Measurements from ENCODE around the gene MBNL2.
"Not testable (repeated sequence)": the region's sequence is repeated elsewhere in the genome, so short reads cannot be mapped to it uniquely, and the experiment has no call there.

MBNL2 gene

GRCh38 chr13:97341135-97341534, 119.0 kb downstream of the MBNL2 start:
- no peak for DNase-seq (ENCODE audit: extremely low read depth in 1 of 2, low read depth in 1 of 2)

- DNase-seq (ENCODE audit: extremely low read depth in 1 of 2, low read depth in 1 of 2) = no peak
Measured at GRCh38 chr13:97342136-97342535, 120.0 kb downstream of the MBNL2 start.

- no peak for DNase-seq (ENCODE audit: extremely low read depth in 1 of 2, low read depth in 1 of 2)
Measured at GRCh38 chr13:97342936-97343335, 120.8 kb downstream of the MBNL2 start.

DNA sequence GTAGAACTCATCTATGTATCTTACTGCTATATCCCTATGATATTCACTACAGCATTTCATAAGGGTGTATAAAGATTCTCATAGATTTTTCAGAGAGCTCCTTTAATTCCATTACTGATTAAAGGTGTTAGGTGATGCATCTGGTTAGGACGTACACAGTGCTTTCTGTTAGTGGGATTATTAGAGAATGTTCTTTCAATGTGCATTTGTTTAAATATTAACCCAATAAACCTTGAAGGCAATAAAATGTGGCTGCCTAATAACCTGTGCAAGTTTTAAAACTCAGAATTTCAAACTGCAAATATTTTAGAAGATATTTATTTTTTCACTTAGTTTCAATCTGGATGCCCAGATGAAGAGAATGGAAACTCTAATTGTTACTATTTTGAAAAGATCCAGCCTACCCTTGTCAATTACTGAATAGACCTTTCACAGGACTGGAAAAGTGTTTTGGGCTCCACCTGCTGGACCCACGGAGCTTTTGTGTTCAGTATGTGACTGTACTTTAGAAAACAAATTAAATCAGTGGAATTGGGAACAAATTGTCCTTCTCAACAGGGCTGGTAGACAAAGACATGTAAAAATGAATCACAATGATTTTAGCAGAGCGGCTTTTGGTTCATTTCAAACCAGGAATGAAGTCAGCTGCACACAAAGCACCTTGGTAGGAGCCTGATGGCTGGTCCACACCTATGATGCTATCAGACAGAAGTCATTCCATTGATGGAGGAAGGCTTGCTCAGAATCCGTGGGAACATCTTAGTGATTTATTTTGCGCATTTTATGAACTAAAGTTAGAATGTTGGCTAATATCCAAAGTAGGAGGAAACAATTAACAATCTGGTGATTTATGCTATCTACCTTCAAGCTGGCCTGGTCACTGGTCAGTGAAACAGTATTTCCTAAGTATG, 122.4 kb downstream of the MBNL2 start:
- DNase-seq (ENCODE audit: extremely low read depth in 1 of 2, low read depth in 1 of 2) = peak in 1 of 2 donors; percentile 14

- no peak for DNase-seq (ENCODE audit: extremely low read depth in 1 of 2, low read depth in 1 of 2)
Measured at GRCh38 chr13:97346097-97346496, 124.0 kb downstream of the MBNL2 start.

DNA sequence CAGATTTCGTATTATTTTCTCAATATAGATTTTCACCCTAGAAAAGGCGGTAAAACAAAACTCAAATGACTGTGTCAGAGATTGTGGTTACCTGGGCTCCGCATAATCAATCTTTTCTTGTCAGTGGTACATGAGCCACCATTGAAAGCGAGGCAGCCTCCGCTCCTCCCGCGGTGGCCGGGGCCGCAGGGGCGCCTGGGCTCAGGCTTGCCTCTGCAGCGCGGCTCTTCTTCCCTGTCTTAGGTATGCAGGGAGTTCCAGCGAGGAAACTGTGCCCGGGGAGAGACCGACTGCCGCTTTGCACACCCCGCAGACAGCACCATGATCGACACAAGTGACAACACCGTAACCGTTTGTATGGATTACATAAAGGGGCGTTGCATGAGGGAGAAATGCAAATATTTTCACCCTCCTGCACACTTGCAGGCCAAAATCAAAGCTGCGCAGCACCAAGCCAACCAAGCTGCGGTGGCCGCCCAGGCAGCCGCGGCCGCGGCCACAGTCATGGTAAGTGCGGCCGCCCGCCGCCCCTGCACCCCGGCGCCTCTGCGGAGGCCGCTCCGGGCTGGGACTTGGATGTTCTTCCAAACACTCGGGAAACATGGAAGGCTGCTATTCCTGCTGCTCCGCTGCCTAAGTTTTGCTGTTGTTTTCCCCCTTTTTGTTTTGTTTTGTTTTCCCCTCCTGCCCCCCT, 124.6 kb downstream of the MBNL2 start:
- no peak for DNase-seq (ENCODE audit: extremely low read depth in 1 of 2, low read depth in 1 of 2)

DNA sequence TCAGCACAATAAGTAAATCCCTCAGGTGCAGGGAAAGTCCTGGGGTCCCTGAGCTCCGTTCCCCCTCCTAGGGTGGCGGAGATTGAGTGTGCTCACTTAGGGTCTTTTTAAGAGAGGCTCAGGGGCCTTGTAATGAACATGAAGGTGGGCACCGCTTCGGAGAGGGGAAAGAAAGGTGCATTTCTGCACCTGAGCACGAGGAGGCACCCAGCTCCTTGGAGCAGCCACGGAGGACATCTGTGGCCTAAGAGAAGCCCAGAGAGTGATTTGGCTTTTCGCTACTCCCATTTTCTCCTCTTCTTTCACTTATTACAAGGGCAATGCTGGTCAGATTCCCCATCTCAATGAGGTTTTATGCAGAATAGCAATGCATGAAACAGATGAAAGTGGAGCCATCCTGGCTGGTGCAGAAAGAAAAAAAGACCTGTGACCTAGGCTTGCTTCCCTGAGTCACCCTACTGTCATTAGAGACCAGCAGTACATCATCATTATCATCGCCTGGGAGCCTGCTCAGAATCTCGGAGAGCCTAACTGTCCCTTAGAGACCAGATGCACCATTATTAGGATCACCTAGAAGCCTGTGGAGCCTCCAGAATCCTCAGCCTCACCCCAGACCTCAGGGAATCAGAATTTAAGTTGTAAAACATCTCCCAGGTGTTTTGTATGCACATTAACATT, 125.3 kb downstream of the MBNL2 start:
- no peak for DNase-seq (ENCODE audit: extremely low read depth in 1 of 2, low read depth in 1 of 2)

DNA sequence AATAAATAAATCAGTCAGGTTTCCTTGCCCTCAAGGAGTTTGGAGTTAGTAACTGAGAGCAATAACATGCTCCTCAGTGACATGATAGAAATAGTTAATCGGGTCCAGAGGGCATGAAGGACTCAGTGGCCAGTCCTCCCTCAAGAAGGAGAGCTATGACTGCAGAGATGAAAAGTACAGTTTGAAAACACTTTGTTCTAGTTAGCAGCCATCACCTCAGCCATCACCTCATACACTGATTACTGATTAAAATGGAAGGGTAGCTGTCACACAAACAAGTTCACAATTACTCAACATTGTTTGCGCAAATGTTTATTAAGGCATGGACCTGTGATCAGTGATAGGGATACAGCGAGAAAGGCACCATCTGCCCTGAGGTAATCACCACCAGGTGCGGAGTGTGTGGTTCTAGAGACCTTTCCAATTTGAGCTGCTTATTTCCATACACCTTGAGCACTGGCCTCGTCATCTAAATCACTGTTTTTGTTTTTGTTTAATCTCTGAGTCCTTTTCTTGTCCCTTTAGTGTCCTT, 126.5 kb downstream of the MBNL2 start:
- DNase-seq (ENCODE audit: extremely low read depth in 1 of 2, low read depth in 1 of 2) = no peak

- not testable (repeated sequence) for DNase-seq (ENCODE audit: extremely low read depth in 1 of 2, low read depth in 1 of 2)
Measured at GRCh38 chr13:97352012-97352411, 129.9 kb downstream of the MBNL2 start.

GRCh38 chr13:97352815-97353214, 130.7 kb downstream of the MBNL2 start:
- no peak for DNase-seq (ENCODE audit: extremely low read depth in 1 of 2, low read depth in 1 of 2)

DNA sequence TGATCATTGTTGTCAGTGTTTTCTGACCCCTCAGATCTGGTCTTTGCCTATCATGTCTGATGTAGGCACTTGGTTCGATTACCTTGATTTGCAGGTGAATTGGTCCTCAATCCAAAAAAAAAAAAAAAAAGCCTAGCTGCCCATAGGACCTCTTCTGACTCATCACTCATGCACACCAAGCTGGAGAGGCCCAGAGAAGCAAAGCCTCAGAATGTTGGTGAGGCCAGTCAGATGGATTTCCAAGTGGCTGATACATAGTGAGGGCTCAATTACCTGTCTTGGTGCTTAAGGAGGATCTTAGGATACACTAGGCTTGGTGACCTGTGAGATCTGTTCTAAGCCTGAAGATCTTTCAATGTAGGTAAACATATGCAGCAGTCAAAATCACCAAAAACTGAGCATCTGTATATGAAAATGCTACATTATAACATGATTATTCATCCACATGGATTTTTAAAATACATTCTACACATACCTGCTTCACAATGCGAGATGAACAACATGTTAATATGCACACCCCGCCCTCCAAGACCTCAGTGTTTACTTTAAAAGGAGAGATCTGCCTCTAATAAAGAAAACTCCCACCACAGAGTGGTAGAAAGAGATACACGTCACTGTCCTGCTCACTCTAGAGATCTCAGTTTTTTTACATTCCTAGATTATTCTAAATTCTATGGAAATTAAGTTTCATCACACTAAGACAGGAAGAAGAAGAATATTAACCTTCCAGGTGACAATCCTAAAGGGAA, 132.0 kb downstream of the MBNL2 start:
- DNase-seq (ENCODE audit: extremely low read depth in 1 of 2, low read depth in 1 of 2) = no peak

GRCh38 chr13:97354808-97355207, 132.7 kb downstream of the MBNL2 start:
- no peak for DNase-seq (ENCODE audit: extremely low read depth in 1 of 2, low read depth in 1 of 2)

DNA sequence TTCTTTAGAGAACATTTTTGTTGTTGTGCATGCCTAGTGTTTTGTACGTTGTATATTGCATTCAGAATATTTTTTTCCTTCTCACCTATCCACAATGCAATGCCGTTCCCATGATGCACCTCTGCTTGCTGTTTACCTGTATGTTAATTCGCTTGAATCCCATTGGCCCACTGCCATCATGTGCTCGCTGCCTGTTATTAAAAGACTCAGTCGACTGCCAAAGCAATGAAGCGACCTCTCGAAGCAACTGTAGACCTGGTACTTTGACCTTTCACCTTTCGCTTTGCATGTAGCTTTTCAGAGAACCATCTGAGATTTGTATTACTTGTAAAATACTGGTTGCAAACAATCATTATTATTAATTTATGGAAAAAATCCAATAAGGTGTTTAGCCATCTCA, 134.5 kb downstream of the MBNL2 start:
- no peak for DNase-seq (ENCODE audit: extremely low read depth in 1 of 2, low read depth in 1 of 2)

DNA sequence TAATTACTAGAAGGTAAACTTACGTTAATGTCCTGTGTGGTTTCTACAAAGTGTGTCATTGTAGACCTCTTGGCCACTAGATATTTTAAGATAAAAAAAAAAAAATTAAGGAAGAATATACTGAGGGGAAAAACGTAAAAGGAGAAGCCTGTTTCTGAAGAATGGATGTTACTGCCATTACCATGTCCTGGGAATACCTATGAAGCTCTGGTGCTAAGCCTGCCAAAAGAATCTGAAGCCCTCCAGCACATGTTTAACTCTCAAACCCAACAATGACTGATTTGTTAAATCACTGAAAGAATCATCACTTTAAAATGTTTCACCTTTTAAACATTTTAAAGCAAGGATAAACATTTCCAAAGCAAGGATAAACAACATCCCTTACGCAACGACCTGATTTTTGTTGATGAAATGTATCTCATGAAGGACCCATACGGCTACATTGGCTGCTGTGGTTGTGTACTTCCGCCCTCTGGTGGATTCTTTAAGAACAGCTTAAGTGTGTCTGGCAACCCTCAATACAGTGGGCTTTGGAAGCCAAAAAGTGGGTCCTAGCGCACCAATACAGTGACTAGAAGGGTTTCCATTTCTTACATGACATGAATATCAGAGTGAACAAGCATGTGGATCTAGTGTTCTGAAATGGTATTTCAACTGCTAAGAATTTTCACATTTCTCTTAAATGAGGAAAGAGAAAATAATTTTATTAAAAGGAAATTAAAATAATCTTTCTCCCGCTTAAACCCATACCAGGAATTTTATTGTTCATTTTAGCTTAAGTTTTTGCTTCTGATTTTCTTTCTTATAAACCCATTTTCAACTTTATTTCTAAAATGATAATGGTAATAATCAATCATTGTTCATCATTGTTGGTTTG, 137.3 kb downstream of the MBNL2 start:
- DNase-seq (ENCODE audit: extremely low read depth in 1 of 2, low read depth in 1 of 2) = peak in 1 of 2 donors; percentile 6

- DNase-seq (ENCODE audit: extremely low read depth in 1 of 2, low read depth in 1 of 2) = no peak
Measured at GRCh38 chr13:97360610-97361009, 138.5 kb downstream of the MBNL2 start.

DNA sequence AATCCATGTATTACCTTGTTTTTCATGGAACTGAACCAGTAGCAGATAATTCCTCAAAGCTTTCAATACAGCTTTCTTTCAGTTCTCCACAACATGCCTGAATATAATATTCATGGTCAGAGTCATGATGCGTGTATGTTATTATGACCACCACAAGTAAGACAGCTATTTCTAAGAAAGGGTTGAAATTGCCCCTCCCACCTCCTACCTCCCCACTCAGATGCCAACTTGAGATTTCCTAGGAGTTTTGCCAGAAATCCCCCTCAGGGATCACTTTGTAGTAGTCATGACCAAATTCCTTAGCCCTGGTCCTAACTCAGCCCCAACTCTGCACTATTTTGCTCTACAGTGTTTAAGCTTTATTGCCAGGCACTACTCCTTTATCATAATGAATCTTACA, 141.9 kb downstream of the MBNL2 start:
- no peak for DNase-seq (ENCODE audit: extremely low read depth in 1 of 2, low read depth in 1 of 2)

GRCh38 chr13:97364827-97365226, 142.7 kb downstream of the MBNL2 start:
- no peak for DNase-seq (ENCODE audit: extremely low read depth in 1 of 2, low read depth in 1 of 2)

GRCh38 chr13:97366172-97366688, 144.1 kb downstream of the MBNL2 start:
- no peak for DNase-seq (ENCODE audit: extremely low read depth in 1 of 2, low read depth in 1 of 2)

DNA sequence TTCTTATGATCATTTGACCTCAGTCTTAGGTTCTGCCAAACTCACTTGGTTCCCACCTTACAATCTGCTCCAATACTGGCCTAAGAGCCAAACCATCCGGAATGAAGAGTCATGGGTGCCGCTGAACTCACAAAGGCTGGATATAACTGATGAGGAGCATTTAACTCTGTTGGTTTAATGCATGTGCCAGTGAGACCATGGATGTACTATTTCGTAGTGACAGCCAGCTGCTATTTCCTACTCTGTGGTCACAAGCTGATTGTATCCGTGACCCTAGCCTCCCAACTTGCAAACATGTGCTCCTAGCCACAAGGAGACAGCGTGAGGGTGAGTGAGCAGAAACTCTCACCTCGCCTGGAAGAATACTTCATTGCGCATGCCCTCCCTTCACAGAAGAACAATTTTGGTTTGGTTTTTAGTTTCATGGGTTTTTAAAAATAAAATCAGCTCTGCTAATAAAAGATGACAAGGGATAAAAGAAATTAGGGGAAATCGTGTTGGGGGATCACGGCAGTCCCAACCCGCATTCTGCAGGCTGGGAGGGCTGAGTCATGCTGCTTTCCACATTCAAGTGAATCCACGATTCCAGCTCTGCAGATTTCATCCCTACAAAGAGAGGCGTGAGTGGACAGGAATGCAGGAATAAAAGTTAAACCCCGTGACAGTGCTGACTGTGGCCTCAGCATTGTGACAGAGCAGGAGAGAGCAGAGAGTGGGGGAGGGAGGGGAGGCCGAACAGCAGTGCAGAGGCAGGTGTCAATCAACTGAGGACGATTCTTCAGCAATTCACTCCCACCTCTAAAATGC, 145.1 kb downstream of the MBNL2 start:
- DNase-seq (ENCODE audit: extremely low read depth in 1 of 2, low read depth in 1 of 2) = no peak
